Duodenal mucosa (tissue), 2 donors: ENCODE results near the gene IMP4.

Experiments used
- H3K27ac ChIP-seq: one replicate; pipeline ENCODE4 v1.7.0; 2013; ENCODE audit warnings: low read depth, low read length
- H3K27me3 ChIP-seq, 2 donors: one replicate each; pipeline ENCODE4 v1.7.0; 2013; ENCODE audit warnings: low read length in 2 of 2, control low read depth in 1 of 2; ENCODE audit not compliant: insufficient read depth in 2 of 2, control insufficient read depth in 1 of 2
- H3K36me3 ChIP-seq, 2 donors: one replicate each; pipeline ENCODE4 v1.7.0; 2013; ENCODE audit warnings: low read length in 2 of 2, control low read depth in 1 of 2; ENCODE audit not compliant: insufficient read depth in 2 of 2, control insufficient read depth in 1 of 2
- H3K4me1 ChIP-seq, 2 donors: one replicate each; pipeline ENCODE4 v1.7.0; 2013; ENCODE audit warnings: low read length in 2 of 2, control low read depth in 1 of 2; ENCODE audit not compliant: insufficient read depth in 2 of 2, control insufficient read depth in 1 of 2
- H3K4me3 ChIP-seq, 2 donors: one replicate each; pipeline ENCODE4 v1.7.0; 2013; ENCODE audit warnings: low read length in 2 of 2, low read depth in 1 of 2
- H3K9ac ChIP-seq, 2 donors: one replicate each; pipeline ENCODE4 v1.7.0; 2013; ENCODE audit warnings: low read length in 2 of 2, low read depth in 1 of 2
- H3K9me3 ChIP-seq, 2 donors: one replicate each; pipeline ENCODE4 v1.7.0; 2013; ENCODE audit warnings: low read length in 2 of 2, control low read depth in 1 of 2; ENCODE audit not compliant: control insufficient read depth in 1 of 2

The IMP4 gene

DNA sequence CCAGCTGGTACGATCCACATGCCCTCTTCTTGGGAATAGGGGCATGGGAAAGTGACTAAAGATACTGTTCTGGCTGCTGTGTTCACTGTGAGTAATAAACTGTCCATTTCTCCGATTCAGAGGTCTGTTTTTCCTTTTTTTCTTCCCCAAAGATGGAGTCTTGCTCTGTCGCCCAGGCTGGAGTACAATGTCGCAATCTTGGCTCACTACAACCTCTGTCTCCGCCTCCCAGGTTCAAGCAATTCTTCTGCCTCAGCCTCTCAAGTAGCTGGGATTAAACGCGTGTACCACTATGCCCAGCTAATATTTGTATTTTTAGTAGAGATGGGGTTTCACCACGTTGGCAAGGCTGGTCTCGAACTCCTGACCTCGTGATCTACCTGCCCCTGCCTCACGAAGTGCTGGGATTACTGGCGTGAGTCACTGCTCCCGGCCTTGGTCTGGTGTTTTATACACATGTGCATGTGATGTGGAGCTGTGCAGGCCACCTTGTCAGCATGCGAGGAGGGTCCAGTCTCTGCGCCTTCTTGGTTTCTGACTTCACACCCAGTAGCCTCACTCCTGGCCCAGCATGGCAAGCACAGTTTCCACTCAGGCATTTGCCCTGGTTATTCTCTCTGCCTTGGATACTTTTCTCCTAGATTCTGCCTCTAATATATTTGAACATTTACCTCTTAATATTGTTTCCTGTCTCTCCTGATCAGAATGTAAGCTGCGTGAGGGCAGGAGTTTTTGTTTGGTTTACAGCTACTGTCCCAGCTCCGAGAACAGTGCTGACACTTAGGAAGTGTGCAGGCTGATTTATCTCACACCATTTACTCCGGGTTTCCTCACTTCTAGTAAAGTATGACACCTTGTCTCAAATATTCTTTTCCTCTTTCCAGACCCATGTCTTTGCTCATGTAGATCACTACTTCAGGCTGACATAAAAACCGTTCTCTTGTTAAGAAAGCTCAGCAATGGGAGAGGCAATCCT, 32.9 kb downstream of the IMP4 start:
- H3K36me3 ChIP-seq, result peaks cover under 1 to 3% of the 10 kb centered on the region in 2 donors
- no peak overlapping the region for H3K27ac ChIP-seq

DNA sequence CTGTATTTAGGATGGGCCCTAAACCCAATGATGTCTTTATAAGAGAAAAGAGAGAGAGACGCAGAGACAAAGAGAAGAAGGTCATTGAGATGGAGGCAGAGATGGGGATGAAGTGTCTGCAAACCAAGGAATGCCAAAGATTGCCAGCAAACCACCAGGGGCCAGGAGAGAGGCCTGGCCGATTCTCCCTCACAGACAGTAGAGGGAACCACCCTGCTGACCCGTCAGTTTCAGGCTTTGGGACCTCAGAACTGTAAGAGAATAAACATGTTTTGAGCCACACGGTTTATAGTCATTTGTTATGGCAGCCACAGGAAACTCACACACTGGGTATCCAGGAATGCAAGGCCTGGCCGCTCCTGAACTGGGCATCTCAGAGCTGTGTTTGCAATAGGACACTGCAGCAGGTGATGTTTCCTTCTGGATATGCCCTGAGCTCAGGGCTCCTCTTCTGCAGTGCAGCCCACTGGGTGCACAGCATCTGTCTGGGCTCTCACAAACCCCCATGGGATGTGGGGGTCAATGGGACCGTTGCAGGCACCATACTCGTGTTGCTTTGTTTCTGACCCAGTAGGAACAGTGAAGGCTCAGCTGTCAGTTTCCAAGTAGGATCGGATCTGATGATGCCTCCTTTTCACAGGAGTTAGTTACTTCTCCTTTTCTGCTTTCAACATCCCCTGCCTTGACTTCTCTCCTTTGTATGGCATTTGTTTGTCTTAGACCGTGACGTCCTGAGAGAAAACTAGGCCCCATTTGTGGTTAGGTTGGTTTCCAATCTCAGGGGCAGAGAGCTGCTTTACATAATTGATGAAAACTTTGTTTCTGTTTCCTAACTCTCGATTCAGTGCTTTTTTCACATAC, 34.0 kb downstream of the IMP4 start:
- Histone ChIP-seq H3K9me3 (no peaks in the 10 kb centered on the region), H3K27me3 (no peaks in the 10 kb centered on the region), H3K27ac (no peak overlapping the region), H3K9ac (no peak overlapping the region), H3K4me1 (peaks cover 15 to 19% of the 10 kb centered on the region in 2 donors), H3K4me3 (no peak overlapping the region), H3K36me3 (no peaks in the 10 kb centered on the region)

More for the DNA sequence above, 32.9 kb downstream of the IMP4 start:
- Histone ChIP-seq H3K27me3 (no peaks in the 10 kb centered on the region), H3K4me1 (peaks cover 18 to 28% of the 10 kb centered on the region in 2 donors), H3K9me3 (no peaks in the 10 kb centered on the region), H3K4me3 (no peak overlapping the region), H3K9ac (no peak overlapping the region)

DNA sequence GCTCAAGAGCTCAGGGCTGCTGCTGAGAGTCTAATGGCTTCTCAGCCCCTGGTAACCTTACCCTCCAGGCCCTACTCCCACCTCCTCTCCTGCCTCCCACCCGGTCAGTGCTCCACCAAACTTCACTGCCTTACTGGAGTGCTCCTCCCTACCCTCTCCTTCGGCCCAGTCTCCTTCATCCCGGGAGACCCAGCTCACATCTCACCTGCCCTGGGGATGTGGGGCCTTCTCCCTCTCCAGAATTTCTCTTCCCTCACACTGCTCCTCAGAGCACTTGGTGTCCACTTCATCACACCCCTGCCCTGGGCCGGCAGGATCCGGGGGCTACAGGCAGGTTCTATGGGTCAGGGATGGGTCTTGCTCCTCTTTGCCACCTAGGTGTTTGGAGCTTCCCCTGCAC, 34.8 kb downstream of the IMP4 start:
- H3K4me3 ChIP-seq, result no peak overlapping the region
- peaks cover 15 to 19% of the 10 kb centered on the region in 2 donors for H3K4me1 ChIP-seq

DNA sequence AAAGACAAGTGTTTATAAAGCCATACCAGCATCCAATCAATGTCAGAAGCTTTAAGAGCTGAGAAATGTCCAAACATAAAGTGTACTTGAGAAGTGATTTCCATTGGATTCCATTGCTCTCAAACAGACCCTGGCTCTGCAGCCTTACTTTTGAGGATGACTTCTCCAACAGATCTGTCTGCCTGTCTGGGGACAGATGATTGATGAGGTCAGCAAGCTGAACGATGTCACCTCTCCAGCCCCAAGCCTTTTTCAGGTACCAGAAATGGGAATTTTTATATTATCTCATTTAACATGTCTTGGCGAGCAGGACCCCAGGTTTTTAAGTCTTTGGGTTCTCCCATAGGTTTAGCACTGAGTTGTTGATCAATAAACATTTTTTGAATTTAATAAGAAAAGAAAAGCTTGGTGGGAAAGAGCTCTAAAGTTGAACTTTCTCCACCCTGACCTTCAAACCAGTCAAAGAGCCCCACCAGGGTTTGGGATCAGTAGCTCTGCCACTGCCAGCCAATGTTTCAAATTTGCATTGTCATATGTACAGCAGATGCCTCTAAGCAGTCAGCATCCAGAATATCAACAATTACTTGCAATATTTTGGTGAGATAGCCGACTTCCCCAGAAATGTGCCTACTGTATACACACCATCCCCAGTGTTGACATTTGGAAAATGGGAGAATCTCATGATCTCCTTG, 35.7 kb downstream of the IMP4 start:
- no peaks in the 10 kb centered on the region for H3K36me3 ChIP-seq
- H3K4me3 ChIP-seq, result no peak overlapping the region
- H3K27me3 ChIP-seq, result no peaks in the 10 kb centered on the region
- H3K9ac ChIP-seq, result no peak overlapping the region
- H3K27ac ChIP-seq, result no peak overlapping the region
- peaks cover 8 to 11% of the 10 kb centered on the region in 2 donors for H3K4me1 ChIP-seq
- H3K9me3 ChIP-seq, result no peaks in the 10 kb centered on the region

More for the DNA sequence above, 34.8 kb downstream of the IMP4 start:
- no peak overlapping the region for H3K9ac ChIP-seq
- no peak overlapping the region for H3K27ac ChIP-seq
- no peaks in the 10 kb centered on the region for H3K36me3 ChIP-seq
- no peaks in the 10 kb centered on the region for H3K9me3 ChIP-seq
- no peaks in the 10 kb centered on the region for H3K27me3 ChIP-seq

DNA sequence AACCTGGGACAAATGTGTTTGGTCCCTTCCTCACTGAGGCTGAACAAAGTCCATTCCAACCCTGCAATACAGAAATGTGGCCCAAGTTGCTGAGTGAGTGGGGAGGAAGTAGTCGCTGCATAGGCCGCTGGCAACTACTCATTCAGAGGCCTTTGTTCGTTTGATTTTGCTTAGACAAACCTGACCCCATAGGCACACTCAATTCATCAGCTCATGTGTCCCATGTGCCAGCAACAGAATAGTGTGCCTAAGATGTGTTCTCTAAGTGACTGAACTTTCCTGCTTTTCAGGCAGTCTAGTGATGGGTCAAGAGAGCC, 36.2 kb downstream of the IMP4 start:
- Histone ChIP-seq H3K27ac (no peak overlapping the region), H3K9ac (no peak overlapping the region), H3K9me3 (no peaks in the 10 kb centered on the region), H3K27me3 (no peaks in the 10 kb centered on the region), H3K4me3 (no peak overlapping the region), H3K4me1 (peaks cover 4 to 6% of the 10 kb centered on the region in 2 donors), H3K36me3 (no peaks in the 10 kb centered on the region)

DNA sequence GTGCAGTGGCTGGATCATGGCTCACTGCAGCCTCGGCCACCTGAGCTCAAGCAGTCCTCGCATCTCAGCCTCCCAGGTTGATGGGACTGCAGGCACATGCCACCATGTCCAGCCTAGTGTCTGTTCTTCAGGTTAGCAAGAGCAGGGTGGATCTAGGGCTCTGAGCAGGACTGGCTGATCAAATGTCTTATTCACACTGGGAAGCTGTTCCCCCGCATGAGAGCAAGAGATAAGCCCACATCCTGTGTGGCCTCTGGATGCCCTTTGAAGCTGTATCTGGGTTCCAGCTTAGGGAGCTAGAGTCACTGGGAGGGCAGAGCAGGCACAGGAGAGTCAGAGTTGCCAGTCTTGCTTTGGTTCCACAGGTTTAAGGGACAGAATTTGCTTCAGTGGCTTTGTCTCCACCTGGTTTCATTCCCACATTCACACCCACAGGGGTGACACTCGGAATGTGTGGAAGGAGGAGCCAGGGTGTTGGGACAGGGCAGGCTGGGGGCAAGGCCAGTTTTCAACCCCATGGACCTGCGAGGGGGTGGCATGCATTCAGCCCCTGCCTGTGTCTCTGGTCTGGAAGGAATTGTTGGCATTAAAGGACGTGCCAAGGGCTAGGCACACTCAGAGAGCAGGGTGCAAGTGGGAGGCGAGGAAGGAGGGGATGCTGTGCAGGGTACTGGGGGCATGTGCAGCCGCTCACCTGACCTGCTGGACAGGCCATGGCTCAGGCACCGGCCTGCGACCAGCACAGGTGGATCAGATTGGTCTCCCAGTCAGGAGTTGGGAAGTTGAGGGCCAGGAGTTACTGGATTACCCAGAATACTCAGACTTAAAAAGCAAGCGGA, 37.6 kb downstream of the IMP4 start:
- Histone ChIP-seq H3K4me1 (peaks cover 4 to 7% of the 10 kb centered on the region in 2 donors), H3K4me3 (no peak overlapping the region), H3K27ac (no peak overlapping the region), H3K9me3 (no peaks in the 10 kb centered on the region), H3K27me3 (no peaks in the 10 kb centered on the region), H3K36me3 (no peaks in the 10 kb centered on the region), H3K9ac (no peak overlapping the region)

DNA sequence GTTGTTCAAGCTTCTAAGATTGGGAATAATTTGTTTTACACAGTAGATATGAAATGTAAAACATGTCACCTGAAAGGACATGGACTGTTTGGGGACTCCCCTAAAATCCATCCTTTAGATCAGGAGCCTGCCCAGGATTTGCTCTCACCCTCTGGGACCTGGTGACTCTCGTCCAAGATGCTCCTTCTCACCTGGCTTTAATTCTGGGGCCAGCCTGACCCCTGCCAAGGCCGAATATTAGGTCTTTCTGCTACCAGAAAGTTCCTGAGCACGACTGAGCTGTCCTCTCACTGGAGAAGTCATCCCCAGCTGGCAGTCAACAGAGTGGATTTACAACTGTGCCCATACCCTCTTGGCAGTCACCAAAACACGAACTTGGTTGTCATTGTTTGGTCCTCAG, 38.4 kb downstream of the IMP4 start:
- H3K9me3 ChIP-seq, result no peaks in the 10 kb centered on the region
- no peak overlapping the region for H3K27ac ChIP-seq
- H3K9ac ChIP-seq, result no peak overlapping the region
- H3K36me3 ChIP-seq, result no peaks in the 10 kb centered on the region
- no peak overlapping the region for H3K4me3 ChIP-seq
- no peaks in the 10 kb centered on the region for H3K27me3 ChIP-seq
- H3K4me1 ChIP-seq, result peaks cover 9 to 12% of the 10 kb centered on the region in 2 donors

DNA sequence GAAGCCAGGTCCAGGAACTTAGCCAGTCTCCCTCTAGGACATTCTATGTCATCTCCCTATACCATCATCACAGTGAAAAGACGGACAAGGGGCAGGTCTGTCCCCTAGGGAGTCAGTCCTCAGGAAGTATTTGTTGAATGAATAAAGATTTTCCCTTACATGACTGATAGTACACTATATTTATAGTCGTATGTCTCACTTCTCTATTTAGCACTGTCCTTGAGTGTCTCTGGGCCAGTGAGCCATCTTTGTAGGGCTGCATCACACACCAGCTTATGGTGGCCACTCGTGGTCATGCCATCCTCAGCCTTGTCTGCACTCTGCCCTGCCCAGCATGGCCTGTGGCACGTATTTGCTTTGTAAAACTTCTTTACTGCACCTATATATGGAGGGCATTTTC, 38.9 kb downstream of the IMP4 start:
- Histone ChIP-seq H3K9ac (no peak overlapping the region), H3K36me3 (no peaks in the 10 kb centered on the region), H3K4me1 (peaks cover 9 to 10% of the 10 kb centered on the region in 2 donors), H3K9me3 (no peaks in the 10 kb centered on the region), H3K27me3 (no peaks in the 10 kb centered on the region), H3K4me3 (no peak overlapping the region), H3K27ac (no peak overlapping the region)

DNA sequence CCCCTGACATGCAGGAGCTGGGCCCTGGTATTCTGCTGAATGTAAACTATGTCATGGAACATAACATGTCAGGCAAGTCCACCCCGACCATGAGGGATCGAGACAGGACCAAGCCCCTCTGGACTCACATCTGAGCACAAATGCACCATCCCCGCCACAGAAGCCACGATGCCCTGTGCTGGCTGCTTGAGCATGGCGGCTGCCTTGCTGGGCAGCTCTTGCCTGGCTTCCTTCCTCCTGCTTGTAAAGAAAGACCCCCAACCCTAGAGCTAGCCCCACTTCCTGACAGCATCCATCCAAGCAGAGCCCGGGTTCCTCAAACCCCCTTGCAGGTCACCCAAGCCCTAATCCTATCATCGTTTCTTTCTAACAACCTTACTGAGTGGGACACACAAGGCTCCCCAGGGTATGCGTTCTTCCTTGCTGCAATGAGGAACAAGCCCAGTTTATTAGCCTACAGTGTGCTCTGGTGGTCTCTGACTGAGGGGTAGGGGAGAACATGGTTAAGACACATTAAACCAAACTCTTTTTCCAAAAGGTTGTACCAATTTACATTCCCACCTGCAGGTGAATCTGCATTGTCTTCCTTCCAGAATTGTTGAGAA, 39.7 kb downstream of the IMP4 start:
- Histone ChIP-seq H3K9me3 (no peaks in the 10 kb centered on the region), H3K4me1 (peaks cover 7 to 9% of the 10 kb centered on the region in 2 donors), H3K27ac (no peak overlapping the region), H3K9ac (no peak overlapping the region), H3K4me3 (no peak overlapping the region), H3K27me3 (no peaks in the 10 kb centered on the region), H3K36me3 (no peaks in the 10 kb centered on the region)
